SU-DHL-6 (cell line): Measurements from ENCODE around the gene NKAPD1.

Experiments used
- EZH2phosphoT487 ChIP-seq: fragments of 200-600 bp; sonication (generic), shearing (Covaris generic); conservative IDR thresholded peaks from 2 replicates; pipeline ENCODE4 v1.6.1; 2018; ENCODE audit warnings: mild to moderate bottlenecking, antibody characterized with exemption, low read length, moderate library complexity, mixed read lengths
- TF ChIP-seq, protein P1 (sequence below): fragments of 200-600 bp; sonication (generic); IDR thresholded peaks from one replicate; pipeline ENCODE4 v1.5.1; 2017; ENCODE audit warnings: antibody characterized with exemption, mild to moderate bottlenecking, low read length, moderate library complexity; ENCODE audit not compliant: insufficient read depth, poor library complexity, severe bottlenecking

DNA sequence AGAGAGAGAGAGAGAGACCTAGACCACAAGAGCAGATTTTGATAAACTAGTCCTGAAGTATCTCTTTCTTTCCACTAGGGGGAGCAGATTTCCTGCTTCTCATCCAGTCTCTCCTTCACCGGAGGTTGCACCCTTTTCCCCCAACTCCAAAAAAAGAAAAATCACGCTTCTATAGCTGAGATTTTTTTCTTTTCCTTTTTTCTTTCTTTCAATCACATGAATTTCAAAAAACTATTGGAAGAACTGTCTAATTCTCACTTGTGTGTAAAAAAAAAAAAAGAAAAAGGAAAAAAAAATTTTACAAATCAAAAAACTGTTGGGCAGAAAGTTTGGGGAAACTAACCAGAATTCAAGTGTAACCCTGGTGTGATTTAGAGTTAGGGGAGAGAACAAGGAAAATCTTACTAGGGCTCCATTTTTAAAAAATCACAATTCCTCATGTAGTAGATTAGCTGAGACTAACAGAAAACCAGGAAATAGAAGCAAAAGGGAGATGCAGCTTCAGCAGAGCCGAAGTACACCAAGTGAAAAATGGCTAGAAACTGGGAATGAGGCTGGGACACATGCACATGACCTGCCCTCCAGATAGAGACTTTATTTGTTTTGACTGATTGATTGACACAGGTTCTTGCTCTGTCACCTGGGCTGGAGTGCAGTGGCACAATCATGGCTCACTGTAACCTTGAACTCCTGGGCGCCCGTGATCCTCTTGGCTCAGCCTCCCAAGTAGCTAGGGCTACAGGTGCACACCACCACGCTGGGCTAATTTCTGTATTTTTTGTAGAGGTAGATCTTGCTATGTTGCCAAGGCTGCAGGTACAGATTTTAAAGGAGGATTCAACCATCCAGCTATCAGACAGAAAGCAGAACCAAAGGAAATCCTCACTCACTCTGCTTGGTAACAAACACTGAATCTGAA is 39.7 kb downstream of the NKAPD1 start:
- TF ChIP-seq, protein P1, sequence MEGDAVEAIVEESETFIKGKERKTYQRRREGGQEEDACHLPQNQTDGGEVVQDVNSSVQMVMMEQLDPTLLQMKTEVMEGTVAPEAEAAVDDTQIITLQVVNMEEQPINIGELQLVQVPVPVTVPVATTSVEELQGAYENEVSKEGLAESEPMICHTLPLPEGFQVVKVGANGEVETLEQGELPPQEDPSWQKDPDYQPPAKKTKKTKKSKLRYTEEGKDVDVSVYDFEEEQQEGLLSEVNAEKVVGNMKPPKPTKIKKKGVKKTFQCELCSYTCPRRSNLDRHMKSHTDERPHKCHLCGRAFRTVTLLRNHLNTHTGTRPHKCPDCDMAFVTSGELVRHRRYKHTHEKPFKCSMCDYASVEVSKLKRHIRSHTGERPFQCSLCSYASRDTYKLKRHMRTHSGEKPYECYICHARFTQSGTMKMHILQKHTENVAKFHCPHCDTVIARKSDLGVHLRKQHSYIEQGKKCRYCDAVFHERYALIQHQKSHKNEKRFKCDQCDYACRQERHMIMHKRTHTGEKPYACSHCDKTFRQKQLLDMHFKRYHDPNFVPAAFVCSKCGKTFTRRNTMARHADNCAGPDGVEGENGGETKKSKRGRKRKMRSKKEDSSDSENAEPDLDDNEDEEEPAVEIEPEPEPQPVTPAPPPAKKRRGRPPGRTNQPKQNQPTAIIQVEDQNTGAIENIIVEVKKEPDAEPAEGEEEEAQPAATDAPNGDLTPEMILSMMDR = peak; percentile 51
- no peak for TF ChIP-seq EZH2phosphoT487
